ENCODE results near the gene GPR107.

GPR107 gene

DNA sequence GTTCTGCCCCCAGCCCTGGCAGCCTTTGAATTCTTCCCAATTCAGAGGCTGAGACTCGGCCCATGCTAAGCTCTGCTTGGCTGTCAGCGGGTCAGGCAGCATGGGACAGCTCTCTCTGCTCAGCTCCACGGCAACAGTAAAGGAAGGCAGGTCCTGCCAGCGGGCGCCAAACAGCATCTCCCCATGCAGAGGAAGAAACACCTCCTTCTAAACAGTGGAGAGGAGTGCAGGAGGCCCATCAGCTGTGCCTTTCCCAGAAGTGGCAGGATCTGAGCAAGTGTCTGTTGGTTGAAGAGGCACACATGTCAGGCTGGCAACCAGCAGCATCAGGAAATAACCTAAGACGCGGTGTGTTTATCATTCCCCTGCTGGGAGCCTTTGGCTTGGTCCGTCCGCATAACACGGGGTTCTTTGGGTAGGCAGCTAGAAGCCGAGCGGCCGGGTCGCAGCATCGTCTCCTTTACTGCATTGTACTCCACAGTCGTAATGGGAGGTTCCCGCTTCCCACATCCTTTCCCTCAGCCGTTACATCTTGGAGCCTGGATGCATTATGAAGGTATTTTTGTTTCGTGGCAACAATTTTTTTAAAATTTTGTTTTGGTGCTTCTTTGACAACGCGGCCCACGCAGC lies 75.8 kb downstream of the GPR107 start:
- no peak for DNase-seq (ENCODE audit: low read depth)
- no peak overlapping the region for H3K4me3 ChIP-seq (ENCODE audit: low read depth, low read length)
- TF ChIP-seq, protein P1, sequence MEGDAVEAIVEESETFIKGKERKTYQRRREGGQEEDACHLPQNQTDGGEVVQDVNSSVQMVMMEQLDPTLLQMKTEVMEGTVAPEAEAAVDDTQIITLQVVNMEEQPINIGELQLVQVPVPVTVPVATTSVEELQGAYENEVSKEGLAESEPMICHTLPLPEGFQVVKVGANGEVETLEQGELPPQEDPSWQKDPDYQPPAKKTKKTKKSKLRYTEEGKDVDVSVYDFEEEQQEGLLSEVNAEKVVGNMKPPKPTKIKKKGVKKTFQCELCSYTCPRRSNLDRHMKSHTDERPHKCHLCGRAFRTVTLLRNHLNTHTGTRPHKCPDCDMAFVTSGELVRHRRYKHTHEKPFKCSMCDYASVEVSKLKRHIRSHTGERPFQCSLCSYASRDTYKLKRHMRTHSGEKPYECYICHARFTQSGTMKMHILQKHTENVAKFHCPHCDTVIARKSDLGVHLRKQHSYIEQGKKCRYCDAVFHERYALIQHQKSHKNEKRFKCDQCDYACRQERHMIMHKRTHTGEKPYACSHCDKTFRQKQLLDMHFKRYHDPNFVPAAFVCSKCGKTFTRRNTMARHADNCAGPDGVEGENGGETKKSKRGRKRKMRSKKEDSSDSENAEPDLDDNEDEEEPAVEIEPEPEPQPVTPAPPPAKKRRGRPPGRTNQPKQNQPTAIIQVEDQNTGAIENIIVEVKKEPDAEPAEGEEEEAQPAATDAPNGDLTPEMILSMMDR (IDR thresholded peaks at IDR 0.05; ENCODE audit: control insufficient read depth, extremely low read depth, insufficient read depth) = no peak

GRCh38 chr9:130132746-130133145 lies 79.0 kb downstream of the GPR107 start:
- no peak for DNase-seq (ENCODE audit: low read depth)
- H3K4me3 ChIP-seq (ENCODE audit: low read depth, low read length) = no peak overlapping the region
- TF ChIP-seq, protein P1 (IDR thresholded peaks at IDR 0.05; ENCODE audit: control insufficient read depth, extremely low read depth, insufficient read depth) = no peak

- H3K4me3 ChIP-seq (ENCODE audit: low read depth, low read length) = no peak overlapping the region
- TF ChIP-seq, protein P1 (IDR thresholded peaks at IDR 0.05; ENCODE audit: control insufficient read depth, extremely low read depth, insufficient read depth) = no peak
- DNase-seq (ENCODE audit: low read depth) = no peak
Measured at GRCh38 chr9:130137081-130137640, 83.5 kb downstream of the GPR107 start.

GRCh38 chr9:130137641-130138081 lies 84.0 kb downstream of the GPR107 start:
- DNase-seq (ENCODE audit: low read depth) = no peak
- TF ChIP-seq, protein P1 (IDR thresholded peaks at IDR 0.05; ENCODE audit: control insufficient read depth, extremely low read depth, insufficient read depth) = no peak
- no peak overlapping the region for H3K4me3 ChIP-seq (ENCODE audit: low read depth, low read length)

- TF ChIP-seq, protein P1 (IDR thresholded peaks at IDR 0.05; ENCODE audit: control insufficient read depth, extremely low read depth, insufficient read depth) = no peak
- DNase-seq (ENCODE audit: low read depth) = no peak
- no peak overlapping the region for H3K4me3 ChIP-seq (ENCODE audit: low read depth, low read length)
Measured at GRCh38 chr9:130138171-130138653, 84.5 kb downstream of the GPR107 start.

GRCh38 chr9:130138791-130139190 lies 85.1 kb downstream of the GPR107 start:
- TF ChIP-seq, protein P1 (IDR thresholded peaks at IDR 0.05; ENCODE audit: control insufficient read depth, extremely low read depth, insufficient read depth) = no peak
- no peak overlapping the region for H3K4me3 ChIP-seq (ENCODE audit: low read depth, low read length)
- DNase-seq (ENCODE audit: low read depth) = no peak
